Astrocyte of the hippocampus (primary cell): ENCODE measurements around the gene MNAT1.
A peak's percentile ranks its signal among the peaks of the same experiment; 100 is the strongest.
"Not testable (repeated sequence)": the region's sequence is repeated elsewhere in the genome, so short reads cannot be mapped to it uniquely, and the experiment has no call there.

Source experiments
- DNase-seq: peaks from one replicate; pipeline ENCODE4 v3.0.0; 2011; ENCODE audit warnings: low read depth, low spot score

MNAT1 gene

DNA sequence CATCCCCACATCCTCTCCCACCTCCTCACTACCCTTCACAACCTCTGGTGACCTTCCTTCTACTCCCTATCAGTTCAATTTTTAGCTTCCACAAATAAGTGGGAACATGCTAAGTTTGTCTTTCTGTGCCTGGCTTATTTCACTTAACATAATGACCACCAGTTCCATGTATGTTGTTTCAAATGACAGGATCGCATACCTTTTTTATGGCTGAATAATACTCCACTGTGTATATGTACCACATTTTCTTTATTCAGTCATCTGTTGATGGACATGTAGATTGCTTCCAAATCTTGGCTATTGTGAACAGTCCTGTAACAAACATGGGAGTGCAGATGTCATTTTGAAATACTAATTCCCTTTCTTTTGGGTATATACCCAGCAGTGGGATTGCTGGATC lies 147.7 kb downstream of the MNAT1 start:
- no peak for DNase-seq

DNA sequence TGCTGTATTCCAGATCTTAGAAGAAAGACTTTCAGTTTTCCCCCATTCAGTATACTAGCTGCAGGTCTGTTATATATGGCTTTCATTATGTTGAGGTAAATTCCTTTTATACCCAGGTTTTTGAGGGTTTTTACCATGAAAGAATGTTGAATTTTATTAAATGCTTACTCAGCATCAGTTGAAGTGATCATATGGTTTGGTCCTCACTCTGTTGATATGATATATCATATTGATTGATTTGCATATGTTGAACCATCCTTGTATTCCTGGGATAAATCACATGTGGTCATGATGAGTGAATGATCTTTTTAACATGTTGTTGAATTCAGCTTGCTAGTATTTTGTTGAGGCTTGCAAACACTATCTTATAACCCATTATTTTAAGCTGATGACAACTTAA lies 149.6 kb downstream of the MNAT1 start:
- no peak for DNase-seq

DNA sequence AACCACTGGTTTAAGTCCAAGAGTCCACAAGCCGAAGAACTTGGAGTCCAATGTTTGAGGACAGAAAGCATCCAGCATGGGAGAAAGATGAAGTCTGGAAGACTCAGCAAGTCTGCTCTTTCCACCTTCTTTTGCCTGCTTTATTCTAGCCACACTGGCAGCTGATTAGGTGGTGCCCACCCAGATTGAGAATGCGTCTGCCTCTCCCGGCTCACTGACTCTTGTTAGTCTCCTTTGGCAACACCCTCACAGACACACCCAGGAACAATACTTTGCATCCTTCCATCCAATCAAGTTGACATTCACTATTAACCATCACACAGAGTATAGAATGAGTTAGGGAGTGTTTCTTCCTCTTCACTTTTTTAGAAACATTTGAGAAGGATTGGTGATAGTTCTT lies 156.1 kb downstream of the MNAT1 start:
- DNase-seq: not testable (repeated sequence)

DNA sequence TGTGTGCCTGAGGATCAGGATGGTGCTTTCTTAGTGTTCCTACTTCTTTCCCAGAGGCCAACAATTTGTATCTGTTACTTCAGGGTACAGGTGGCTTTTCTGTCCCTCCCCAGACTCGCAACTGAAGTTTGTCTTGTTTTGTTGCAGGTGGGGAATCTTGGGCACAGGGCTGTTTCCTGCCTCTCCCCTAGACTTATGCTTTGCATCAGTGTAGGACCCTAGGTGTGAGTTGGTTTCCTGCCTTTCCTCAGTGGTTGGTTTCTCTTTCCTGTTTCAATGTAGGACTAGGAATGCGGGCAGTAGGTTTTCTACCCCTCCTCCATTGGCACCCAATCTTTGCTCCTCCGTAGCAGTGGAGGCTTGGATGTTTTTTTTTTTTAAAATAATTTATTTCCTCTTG lies 159.3 kb downstream of the MNAT1 start:
- DNase-seq: no peak

DNA sequence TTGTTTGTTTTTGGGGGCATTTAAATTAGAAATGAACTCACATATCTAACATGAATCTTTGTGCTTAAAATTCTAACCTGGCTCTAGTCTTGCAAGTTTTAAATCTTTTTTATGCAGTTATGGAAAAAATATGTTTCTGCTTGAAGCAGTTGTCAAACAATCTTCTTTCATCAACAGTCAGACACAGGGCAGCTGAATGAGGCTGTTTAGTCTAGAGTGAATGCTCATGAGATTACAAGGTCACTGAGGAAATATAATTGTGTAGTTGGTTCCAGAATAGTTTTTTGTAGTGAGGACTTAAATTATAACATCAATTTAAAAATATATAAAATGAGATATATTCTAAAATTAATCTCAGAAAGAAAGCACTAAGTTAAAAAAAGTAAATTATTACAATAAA lies 169.8 kb downstream of the MNAT1 start:
- DNase-seq: no peak

DNA sequence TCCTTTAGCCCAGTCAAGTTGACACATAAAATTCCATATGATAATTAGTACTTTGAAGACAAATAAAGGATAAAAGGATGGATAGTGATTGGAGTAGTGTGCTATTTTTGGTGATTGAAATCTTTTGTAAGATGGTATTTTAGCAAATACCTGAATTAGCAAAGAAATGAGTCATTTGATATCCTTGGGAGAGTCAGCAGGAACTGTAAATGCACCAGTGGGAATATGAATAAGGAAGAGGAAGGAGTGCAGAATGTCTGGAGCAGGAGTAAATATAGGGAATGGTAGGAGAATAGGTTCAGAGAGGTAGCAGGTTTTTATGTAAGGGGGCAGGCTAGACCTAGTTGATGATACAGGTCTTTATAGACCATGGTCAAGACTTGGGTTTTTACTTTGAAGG lies 171.4 kb downstream of the MNAT1 start:
- no peak for DNase-seq

DNA sequence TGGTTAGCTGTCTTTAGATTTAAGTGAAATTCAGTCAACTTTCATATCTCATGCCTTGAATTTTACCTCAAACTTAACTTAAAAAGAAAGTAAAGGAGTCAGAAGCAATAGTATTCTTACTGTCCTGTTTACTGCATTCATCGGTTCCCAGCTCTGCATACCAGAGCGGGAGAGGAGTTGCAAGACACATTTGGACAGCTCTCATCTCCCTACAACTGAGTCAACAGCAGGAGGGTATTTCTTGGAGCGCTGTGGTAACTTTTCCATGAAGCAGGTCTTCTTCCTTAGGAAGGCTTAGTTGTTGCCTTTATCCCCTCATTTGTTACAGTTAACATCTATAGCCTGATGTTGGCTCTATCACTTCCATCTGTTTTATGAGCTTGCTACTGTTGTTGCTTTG lies 181.2 kb downstream of the MNAT1 start:
- DNase-seq: no peak

DNA sequence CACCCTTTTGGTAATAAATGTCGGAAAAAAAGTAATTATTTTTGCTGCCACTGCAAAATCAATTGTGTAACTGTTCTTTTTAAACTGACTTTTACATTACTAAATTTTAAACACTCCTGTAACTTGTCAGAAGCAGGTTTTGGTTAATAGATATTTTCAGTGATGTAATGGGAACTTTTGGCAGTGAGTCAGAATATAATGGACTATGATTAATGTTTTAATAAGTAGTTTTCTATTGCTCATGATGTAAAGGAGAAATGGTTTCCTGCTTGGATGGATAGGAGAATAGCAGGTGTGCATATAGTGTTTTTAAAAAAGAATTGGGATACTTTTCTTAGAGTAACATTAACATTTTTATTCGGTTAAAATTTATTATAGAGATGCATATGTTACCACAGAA lies 187.5 kb downstream of the MNAT1 start:
- no peak for DNase-seq

DNA sequence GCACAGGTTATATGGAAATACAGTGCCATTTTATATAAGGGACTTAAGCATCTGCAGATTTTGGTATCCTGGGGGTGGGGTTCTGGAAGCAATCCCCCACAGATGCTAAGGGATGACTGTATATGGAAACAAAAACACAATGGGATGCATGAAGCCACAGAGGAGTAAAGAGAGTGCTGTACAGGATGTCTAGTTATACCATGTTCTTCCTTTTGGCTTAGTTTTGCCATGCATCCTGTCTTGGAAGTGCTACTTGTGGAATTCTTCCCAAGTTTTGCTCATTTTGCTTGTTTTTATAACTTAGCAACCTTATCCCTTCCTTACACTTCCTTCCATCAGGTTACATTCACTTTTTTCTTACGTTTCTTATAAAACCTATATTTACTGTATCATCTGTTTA lies 190.7 kb downstream of the MNAT1 start:
- no peak for DNase-seq

DNA sequence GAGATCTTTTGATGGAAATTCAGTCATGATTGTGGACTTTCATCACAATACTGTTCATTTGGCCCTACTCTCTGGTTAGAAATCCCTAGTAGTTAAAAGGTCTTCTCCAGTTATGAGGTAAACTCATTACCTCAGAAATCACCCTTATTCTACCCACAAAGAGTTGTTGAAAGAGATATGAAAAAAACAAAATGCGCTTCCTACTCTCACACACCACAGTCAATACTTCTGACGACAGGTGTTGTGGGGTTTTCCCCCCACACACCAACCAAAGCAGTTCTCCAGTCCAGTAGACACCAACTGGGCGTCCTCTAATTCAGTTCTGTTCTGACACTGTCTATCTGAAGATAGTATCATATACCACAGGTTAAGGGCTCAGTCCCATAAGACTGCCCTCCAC lies 191.4 kb downstream of the MNAT1 start:
- no peak for DNase-seq

DNA sequence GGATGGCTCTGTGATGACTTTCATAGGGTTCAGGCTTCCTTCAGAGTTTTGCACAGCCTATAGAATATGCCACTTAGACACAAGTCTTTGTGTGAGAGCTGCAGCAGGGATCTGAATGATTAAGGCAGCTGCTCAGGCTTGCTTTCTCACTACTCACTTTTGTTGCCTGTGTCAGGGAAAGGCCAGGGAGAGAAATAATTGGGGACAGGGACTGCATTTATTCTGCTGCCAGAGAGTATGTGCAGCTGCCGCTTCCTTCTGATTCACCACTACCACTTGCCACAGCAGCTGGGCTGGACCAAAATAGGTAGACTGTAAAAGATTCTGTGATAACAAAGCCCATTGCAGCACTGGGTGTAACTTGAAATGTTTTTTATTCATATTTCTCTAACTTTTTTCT lies 196.7 kb downstream of the MNAT1 start:
- DNase-seq: no peak

DNA sequence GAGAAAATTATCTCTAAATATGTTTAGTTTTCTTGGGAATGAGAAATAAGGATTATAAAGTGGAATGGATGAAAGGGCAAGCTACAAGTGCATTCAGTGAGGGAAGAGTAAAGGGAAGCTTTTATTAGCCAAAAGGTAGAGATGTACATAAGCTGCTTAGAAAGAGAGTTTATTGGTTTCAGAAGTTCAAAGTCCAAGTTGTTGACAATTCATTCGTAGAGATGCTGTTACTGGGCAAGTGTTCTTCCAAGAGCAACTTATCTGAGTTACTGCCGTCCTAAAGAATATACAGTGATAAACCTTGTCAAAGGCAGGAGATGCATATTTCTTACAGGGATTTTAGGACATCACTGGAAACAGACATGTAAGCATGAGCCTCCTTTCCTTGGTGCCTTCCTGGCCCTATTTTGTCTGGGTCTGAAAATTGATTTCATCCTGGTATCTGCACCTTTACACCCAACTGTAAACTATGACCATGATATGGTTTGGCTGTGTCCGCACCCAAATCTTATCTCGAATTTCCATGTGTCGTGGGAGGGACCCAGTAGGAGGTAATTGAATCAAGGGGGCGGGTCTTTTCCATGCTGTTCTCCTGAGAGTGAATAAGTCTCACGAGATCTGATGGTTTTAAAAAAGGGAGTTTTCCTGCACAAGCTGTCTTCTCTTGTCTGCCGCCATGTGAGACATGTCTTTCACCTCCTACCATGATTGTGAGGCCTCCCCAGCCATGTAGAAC lies 199.5 kb downstream of the MNAT1 start:
- no peak for DNase-seq

DNA sequence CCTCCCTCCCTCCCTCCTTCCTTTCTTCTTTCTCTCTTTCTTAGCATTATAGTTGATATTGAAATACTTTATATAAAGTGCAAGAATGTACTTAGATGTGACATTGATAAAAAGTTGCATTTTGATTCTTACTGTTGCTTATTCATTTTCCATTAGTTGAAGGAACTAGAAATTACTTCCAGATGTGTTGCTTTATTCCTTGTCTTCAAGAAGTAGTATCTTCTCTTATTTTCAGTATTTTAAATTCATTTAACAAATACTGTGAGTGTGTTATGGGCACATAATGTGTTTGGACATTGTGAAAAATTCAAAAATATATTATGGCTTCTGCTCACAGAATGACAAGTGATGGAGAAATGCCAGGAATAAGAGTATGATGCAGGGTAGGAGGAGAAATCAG lies 200.8 kb downstream of the MNAT1 start:
- no peak for DNase-seq

DNA sequence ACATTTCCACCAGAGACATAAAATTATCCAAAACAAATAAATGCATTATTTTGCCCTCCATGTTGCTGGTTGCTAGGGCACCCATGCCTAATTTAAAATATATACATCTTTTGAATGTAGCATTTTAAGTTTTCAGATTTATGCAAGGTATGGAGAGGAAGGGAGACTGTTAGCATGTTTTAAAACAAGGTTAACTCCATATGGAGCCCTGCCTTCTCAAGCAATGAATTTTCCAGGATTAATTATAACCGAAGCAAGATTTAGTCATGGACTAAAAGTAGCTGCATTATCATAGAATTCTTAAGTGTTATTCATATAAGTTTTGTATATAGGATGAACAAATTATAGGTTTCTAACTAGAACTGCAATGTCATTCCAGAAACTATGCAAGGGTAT lies 209.1 kb downstream of the MNAT1 start:
- DNase-seq: no peak

DNA sequence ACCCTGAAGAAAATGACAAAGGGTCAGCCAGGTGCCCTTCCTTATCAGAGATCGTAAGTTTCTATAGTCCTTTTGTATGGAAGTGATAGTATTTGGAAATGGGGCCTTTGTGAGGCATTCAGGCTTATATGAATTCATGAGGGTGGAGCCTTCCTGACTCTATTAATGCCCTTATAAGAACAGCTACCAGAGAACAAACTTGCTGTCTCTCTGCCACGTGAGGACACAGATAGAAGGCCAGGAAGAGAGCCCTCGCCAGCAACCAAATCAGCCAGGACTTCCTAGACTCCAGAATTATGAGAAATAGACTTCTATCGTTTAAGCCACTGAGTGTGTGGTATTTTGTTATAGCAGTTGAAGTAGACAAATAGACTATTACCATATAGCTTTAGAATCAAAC lies 209.6 kb downstream of the MNAT1 start:
- no peak for DNase-seq

DNA sequence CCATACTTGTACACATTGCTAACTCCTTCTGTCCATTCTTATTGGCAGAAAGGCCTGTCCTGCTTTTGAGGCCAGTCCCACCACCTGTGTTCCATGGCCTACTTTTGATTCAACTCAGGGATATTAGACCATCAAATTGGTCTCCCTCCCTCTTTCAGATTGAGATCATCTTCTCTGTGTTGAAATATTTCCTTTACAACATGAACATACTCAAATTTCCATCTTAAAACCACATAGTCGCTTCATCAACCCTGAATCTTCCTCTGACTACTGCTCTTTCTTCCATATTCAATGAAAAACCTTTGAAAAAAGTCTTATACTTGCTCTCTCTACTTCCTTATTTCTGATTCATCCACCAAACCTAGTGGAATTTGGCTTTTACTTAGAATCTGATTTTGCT lies 211.4 kb downstream of the MNAT1 start:
- DNase-seq: no peak

DNA sequence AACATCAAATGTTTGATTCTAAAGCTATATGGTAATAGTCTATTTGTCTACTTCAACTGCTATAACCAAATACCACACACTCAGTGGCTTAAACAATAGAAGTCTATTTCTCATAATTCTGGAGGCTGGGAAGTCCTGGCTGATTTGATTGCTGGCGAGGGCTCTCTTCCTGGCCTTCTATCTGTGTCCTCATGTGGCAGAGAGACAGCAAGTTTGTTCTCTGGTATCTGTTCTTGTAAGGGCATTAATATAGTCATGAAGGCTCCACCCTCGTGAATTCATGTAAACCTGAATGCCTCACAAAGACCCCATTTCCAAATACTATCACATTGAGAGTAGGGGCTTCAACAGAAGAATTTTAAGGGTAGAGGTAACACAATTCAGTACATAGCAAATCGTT lies 212.2 kb downstream of the MNAT1 start:
- DNase-seq: no peak

DNA sequence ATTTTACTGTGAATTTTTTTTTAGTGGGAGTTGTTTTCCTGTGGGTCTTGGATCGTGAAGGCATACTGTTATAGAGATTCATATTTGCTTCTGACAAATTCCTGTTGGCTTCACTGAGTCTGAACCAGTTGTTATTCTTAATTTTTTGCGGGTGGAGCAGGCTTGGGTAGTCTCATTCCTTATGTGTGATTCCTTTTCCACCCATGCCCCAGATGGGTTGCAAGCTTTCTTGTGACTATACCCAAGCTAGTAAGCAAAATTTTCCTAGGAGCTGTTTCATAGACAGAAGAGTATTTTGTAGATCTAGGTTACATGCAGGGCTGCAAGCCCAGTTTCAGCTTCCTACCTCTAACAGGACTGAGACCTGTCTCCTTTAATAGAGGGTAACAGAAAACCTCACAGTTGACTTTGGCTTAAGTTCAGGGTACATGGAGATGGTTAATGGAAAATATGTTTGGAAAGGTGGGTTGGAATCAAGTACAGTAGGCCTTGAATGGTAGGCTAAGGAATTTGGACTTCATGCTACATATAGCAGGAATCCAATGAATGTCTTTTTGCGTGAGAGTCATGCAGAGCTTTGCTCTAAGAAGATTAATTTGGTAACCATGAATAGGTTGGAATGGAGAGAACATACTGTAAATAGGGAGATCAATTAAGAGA lies 217.3 kb downstream of the MNAT1 start:
- peak; percentile 71 for DNase-seq

DNA sequence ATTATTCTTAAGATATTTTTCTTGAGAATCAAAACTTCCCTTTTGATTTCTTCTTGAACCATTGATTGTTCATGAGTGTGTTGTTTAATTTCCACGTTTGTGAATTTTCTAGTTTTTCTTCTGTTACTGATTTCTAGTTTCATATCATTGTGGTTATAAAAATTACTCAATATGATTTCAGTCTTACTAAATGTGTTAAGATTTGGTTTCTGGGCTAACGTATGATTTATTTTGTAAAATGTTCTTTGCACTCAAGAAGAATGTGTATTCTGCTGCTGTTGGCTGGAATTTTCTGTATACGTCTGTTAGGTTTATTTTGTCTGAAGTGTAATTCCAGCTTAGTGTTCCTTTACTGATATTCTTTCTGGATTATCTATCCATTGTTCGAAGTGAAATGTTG lies 221.6 kb downstream of the MNAT1 start:
- no peak for DNase-seq

DNA sequence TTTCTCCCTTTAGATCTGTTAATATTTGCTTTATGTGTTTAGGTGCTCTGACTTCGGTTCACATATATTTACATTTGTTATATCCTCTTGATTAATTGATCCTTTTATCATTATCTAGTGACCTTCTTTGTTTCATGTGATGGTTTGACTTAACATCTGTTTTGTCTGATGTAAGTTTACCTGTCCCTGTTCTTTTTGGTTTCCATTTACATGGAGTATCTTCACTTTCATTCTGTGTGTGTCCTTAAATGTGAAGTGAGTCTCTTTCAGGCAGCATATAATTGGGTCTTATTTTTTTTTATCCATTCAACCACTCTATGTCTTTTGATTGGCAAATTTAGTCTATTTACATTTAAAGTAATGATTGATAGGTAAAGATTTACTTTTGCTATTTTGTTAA lies 222.1 kb downstream of the MNAT1 start:
- no peak for DNase-seq

DNA sequence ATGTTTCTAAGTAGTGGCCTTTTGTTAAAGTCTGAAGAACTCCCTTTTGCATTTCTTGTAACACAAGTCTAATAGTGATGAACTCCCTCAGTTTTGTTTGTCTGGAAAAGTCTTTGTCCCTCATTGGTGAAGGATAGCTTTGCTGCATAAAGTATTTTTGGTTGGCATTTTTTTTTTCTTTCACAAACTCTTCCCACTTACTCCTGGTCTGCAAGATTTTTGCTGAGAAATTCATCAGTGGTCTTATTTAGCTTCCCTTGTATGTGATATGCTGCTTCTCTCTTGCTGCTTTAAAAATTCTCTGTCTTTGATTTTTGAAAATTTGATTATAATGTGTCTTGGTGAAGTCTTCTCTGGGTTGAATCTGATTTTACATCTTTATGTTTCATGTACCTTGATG lies 223.6 kb downstream of the MNAT1 start:
- DNase-seq: no peak

DNA sequence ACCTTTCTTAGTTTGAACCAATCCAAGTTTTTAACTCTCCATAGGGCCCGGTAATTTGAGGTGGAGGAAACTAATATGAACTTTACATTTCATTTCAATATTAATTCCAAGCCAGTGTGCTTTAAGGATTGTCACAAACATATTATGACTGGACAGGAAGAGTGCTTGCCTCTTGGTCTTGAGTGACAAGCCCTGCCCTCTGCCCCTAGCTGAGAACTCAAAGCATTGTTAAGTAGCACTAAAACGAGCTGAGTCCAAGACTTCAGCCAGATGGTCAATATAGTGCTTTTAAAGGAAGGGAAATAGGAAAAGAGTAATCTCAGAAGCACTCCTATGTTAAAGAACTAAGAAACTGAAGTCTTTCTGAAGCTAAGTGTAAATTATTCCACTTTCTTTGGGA lies 229.2 kb downstream of the MNAT1 start:
- no peak for DNase-seq

DNA sequence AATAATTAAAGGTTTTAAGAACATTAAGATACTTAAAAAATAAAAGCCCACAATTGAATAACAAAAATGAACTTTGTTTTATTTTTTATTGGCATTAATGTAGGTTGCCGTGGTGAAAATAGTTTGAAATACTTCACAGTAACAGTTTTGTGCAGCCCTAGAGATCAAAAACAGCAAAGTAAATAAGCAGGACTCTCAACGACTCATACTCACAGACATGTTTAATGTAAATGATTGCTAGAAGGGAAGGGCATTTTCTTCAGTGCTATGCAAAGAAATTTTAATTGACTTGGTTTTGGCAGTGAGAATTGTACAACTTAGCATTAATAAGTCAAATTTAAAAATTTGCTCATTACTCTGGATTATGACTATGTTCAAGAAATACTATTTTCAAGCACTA lies 230.3 kb downstream of the MNAT1 start:
- no peak for DNase-seq

DNA sequence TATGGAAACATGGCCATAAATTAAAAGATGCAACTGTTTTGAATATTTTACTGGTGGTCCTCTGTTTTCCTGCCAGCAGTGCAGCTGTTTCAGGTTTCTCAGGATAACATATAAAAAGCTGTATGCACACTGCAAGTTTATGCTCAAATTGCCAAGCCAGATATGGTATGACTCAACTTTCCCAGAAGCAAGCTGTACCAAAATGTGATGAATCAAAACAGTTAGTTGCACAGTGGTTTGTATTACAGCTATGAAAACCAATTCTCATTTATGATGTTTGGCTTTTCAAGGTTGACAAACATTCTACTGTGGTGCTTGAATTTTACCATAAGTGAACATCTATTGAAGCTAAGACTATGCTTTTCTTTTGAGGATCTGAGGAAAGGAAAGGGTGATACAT lies 230.8 kb downstream of the MNAT1 start:
- DNase-seq: peak; percentile 65
